ENCODE measurements around the gene SVEP1.
"Not testable (repeated sequence)": the region's sequence is repeated elsewhere in the genome, so short reads cannot be mapped to it uniquely, and the experiment has no call there.

The SVEP1 gene

GRCh38 chr9:110531241-110531640 lies 48.3 kb downstream of the SVEP1 start:
- not testable (repeated sequence) for H3K4me3 ChIP-seq (ENCODE audit: low read depth, low read length); H3K27ac ChIP-seq (ENCODE audit: low read depth, low read length); H3K27me3 ChIP-seq (ENCODE audit: insufficient read depth, low read length); H3K79me2 ChIP-seq (ENCODE audit: control insufficient read depth, insufficient read depth, low read length, unreplicated experiment); H2AFZ ChIP-seq (ENCODE audit: low read length, unreplicated experiment)
- H3K4me1 ChIP-seq (ENCODE audit: control insufficient read depth, insufficient read depth, low read length, unreplicated experiment) = peaks cover 28% of the 10 kb centered on the region
- H3K36me3 ChIP-seq (ENCODE audit: insufficient read depth, low read length) = peaks cover 18% of the 10 kb centered on the region

- Histone ChIP-seq H3K27me3 (ENCODE audit: insufficient read depth, low read length) (no peaks in the 10 kb centered on the region), H2AFZ (ENCODE audit: low read length, unreplicated experiment) (no peak overlapping the region), H3K4me1 (ENCODE audit: control insufficient read depth, insufficient read depth, low read length, unreplicated experiment) (peaks cover 26% of the 10 kb centered on the region), H3K27ac (ENCODE audit: low read depth, low read length) (no peak overlapping the region), H3K4me3 (ENCODE audit: low read depth, low read length) (no peak overlapping the region), H3K79me2 (ENCODE audit: control insufficient read depth, insufficient read depth, low read length, unreplicated experiment) (no peaks in the 10 kb centered on the region), H3K36me3 (ENCODE audit: insufficient read depth, low read length) (peaks cover 18% of the 10 kb centered on the region)
These were observed 50.9 kb downstream of the SVEP1 start for GRCh38 chr9:110528645-110529044.

- H3K27me3 ChIP-seq (ENCODE audit: insufficient read depth, low read length) = no peaks in the 10 kb centered on the region
- H3K27ac ChIP-seq (ENCODE audit: low read depth, low read length) = peak overlapping the region; percentile 32
- H3K4me3 ChIP-seq (ENCODE audit: low read depth, low read length) = no peak overlapping the region
- peaks cover 18% of the 10 kb centered on the region for H3K36me3 ChIP-seq (ENCODE audit: insufficient read depth, low read length)
- H3K4me1 ChIP-seq (ENCODE audit: control insufficient read depth, insufficient read depth, low read length, unreplicated experiment) = peaks cover 17% of the 10 kb centered on the region
- no peak overlapping the region for H2AFZ ChIP-seq (ENCODE audit: low read length, unreplicated experiment)
- no peaks in the 10 kb centered on the region for H3K79me2 ChIP-seq (ENCODE audit: control insufficient read depth, insufficient read depth, low read length, unreplicated experiment)
These were observed 53.1 kb downstream of the SVEP1 start for GRCh38 chr9:110526426-110526825.

DNA sequence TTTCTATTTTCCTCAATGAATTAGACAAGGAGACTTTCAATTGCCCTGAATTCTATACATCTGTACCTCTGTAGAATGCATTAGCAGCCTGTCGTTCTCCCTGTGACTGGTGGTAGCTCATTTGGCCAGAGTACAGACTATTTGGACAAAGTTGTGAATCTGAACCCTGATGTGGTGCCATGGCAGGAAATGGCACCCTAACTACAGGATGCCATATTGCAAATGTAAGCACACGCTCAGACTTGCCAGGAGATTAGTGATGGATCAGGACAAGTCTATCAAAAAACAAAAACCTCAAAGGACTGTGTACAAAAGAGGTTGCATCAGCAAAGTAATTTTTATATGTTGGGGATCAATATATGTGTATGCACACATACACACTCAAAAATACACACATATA lies 58.3 kb downstream of the SVEP1 start:
- Histone ChIP-seq H3K27ac (ENCODE audit: low read depth, low read length) (no peak overlapping the region; the same call in 1 of the 2 replicates), H3K27me3 (ENCODE audit: insufficient read depth, low read length) (no peaks in the 10 kb centered on the region), H3K79me2 (ENCODE audit: control insufficient read depth, insufficient read depth, low read length, unreplicated experiment) (no peaks in the 10 kb centered on the region), H2AFZ (ENCODE audit: low read length, unreplicated experiment) (no peak overlapping the region), H3K4me1 (ENCODE audit: control insufficient read depth, insufficient read depth, low read length, unreplicated experiment) (peaks cover 30% of the 10 kb centered on the region), H3K36me3 (ENCODE audit: insufficient read depth, low read length) (peaks cover 3% of the 10 kb centered on the region; the same call in 1 of the 2 replicates), H3K4me3 (ENCODE audit: low read depth, low read length) (no peak overlapping the region)

DNA sequence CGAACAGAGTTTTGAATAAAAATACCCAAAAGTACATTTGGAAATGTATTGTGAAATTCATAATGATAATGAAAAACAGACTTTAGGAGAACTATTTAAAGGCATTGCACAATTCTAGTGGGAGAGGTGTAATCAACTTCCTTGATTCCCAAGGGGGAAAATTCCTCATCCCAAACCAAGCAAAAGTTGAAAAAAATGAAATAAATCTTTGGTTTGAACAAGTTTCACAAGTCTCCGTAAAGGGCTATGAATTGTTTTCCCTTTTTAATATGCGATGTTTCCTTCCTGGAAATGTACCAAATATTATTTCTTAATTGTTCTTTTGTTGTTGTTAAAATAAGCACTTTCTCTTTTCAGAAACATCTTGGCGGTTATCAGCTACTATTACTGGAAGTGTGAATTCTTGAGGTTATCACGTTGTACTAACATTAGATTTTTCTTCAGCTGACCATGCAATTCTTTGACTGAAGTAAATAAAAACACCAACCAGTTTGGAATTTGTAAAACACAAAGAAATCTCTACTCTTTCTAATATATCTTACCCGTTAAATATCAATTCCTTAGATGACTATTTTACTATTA lies 59.3 kb downstream of the SVEP1 start:
- no peaks in the 10 kb centered on the region for H3K27me3 ChIP-seq (ENCODE audit: insufficient read depth, low read length)
- H3K4me1 ChIP-seq (ENCODE audit: control insufficient read depth, insufficient read depth, low read length, unreplicated experiment) = peaks cover 28% of the 10 kb centered on the region
- peaks cover 3% of the 10 kb centered on the region; the same call in 1 of the 2 replicates for H3K36me3 ChIP-seq (ENCODE audit: insufficient read depth, low read length)
- H3K79me2 ChIP-seq (ENCODE audit: control insufficient read depth, insufficient read depth, low read length, unreplicated experiment) = no peaks in the 10 kb centered on the region
- H3K27ac ChIP-seq (ENCODE audit: low read depth, low read length) = peak overlapping the region; percentile 68
- peak overlapping the region; percentile 57 for H3K4me3 ChIP-seq (ENCODE audit: low read depth, low read length)
- peak overlapping the region; percentile 16 for H2AFZ ChIP-seq (ENCODE audit: low read length, unreplicated experiment)

- Histone ChIP-seq H3K27me3 (ENCODE audit: insufficient read depth, low read length) (no peaks in the 10 kb centered on the region), H3K79me2 (ENCODE audit: control insufficient read depth, insufficient read depth, low read length, unreplicated experiment) (no peaks in the 10 kb centered on the region), H3K27ac (ENCODE audit: low read depth, low read length) (no peak overlapping the region), H3K4me1 (ENCODE audit: control insufficient read depth, insufficient read depth, low read length, unreplicated experiment) (peaks cover 28% of the 10 kb centered on the region), H3K36me3 (ENCODE audit: insufficient read depth, low read length) (no peaks in the 10 kb centered on the region), H3K4me3 (ENCODE audit: low read depth, low read length) (no peak overlapping the region), H2AFZ (ENCODE audit: low read length, unreplicated experiment) (no peak overlapping the region)
These were observed 62.1 kb downstream of the SVEP1 start for GRCh38 chr9:110517483-110517882.

GRCh38 chr9:110514897-110515296 lies 64.6 kb downstream of the SVEP1 start:
- H3K4me1 ChIP-seq (ENCODE audit: control insufficient read depth, insufficient read depth, low read length, unreplicated experiment) = peaks cover 8% of the 10 kb centered on the region
- no peak overlapping the region for H2AFZ ChIP-seq (ENCODE audit: low read length, unreplicated experiment)
- no peaks in the 10 kb centered on the region for H3K27me3 ChIP-seq (ENCODE audit: insufficient read depth, low read length)
- H3K27ac ChIP-seq (ENCODE audit: low read depth, low read length) = no peak overlapping the region
- H3K4me3 ChIP-seq (ENCODE audit: low read depth, low read length) = no peak overlapping the region
- H3K79me2 ChIP-seq (ENCODE audit: control insufficient read depth, insufficient read depth, low read length, unreplicated experiment) = no peaks in the 10 kb centered on the region
- H3K36me3 ChIP-seq (ENCODE audit: insufficient read depth, low read length) = peaks cover 17% of the 10 kb centered on the region

- no peaks in the 10 kb centered on the region for H3K27me3 ChIP-seq (ENCODE audit: insufficient read depth, low read length)
- no peaks in the 10 kb centered on the region for H3K4me1 ChIP-seq (ENCODE audit: control insufficient read depth, insufficient read depth, low read length, unreplicated experiment)
- H3K36me3 ChIP-seq (ENCODE audit: insufficient read depth, low read length) = peaks cover 23% of the 10 kb centered on the region
- H3K27ac ChIP-seq (ENCODE audit: low read depth, low read length) = no peak overlapping the region
- no peak overlapping the region for H2AFZ ChIP-seq (ENCODE audit: low read length, unreplicated experiment)
- no peaks in the 10 kb centered on the region for H3K79me2 ChIP-seq (ENCODE audit: control insufficient read depth, insufficient read depth, low read length, unreplicated experiment)
- H3K4me3 ChIP-seq (ENCODE audit: low read depth, low read length) = no peak overlapping the region
These were observed 66.7 kb downstream of the SVEP1 start for GRCh38 chr9:110512817-110513216.

GRCh38 chr9:110509792-110510191 lies 69.7 kb downstream of the SVEP1 start:
- H2AFZ ChIP-seq (ENCODE audit: low read length, unreplicated experiment) = no peak overlapping the region
- peaks cover 28% of the 10 kb centered on the region for H3K36me3 ChIP-seq (ENCODE audit: insufficient read depth, low read length)
- no peaks in the 10 kb centered on the region for H3K27me3 ChIP-seq (ENCODE audit: insufficient read depth, low read length)
- no peak overlapping the region for H3K4me3 ChIP-seq (ENCODE audit: low read depth, low read length)
- H3K4me1 ChIP-seq (ENCODE audit: control insufficient read depth, insufficient read depth, low read length, unreplicated experiment) = no peaks in the 10 kb centered on the region
- no peak overlapping the region for H3K27ac ChIP-seq (ENCODE audit: low read depth, low read length)
- no peaks in the 10 kb centered on the region for H3K79me2 ChIP-seq (ENCODE audit: control insufficient read depth, insufficient read depth, low read length, unreplicated experiment)

GRCh38 chr9:110502842-110503241 lies 76.7 kb downstream of the SVEP1 start:
- Histone ChIP-seq H3K27ac (ENCODE audit: low read depth, low read length) (no peak overlapping the region), H3K4me1 (ENCODE audit: control insufficient read depth, insufficient read depth, low read length, unreplicated experiment) (peaks cover 7% of the 10 kb centered on the region), H2AFZ (ENCODE audit: low read length, unreplicated experiment) (no peak overlapping the region), H3K36me3 (ENCODE audit: insufficient read depth, low read length) (peaks cover 20% of the 10 kb centered on the region), H3K27me3 (ENCODE audit: insufficient read depth, low read length) (no peaks in the 10 kb centered on the region), H3K4me3 (ENCODE audit: low read depth, low read length) (no peak overlapping the region), H3K79me2 (ENCODE audit: control insufficient read depth, insufficient read depth, low read length, unreplicated experiment) (no peaks in the 10 kb centered on the region)

- Histone ChIP-seq H3K36me3 (ENCODE audit: insufficient read depth, low read length) (peaks cover 31% of the 10 kb centered on the region), H3K4me1 (ENCODE audit: control insufficient read depth, insufficient read depth, low read length, unreplicated experiment) (peaks cover 7% of the 10 kb centered on the region), H3K4me3 (ENCODE audit: low read depth, low read length) (no peak overlapping the region), H3K27me3 (ENCODE audit: insufficient read depth, low read length) (no peaks in the 10 kb centered on the region), H2AFZ (ENCODE audit: low read length, unreplicated experiment) (no peak overlapping the region), H3K27ac (ENCODE audit: low read depth, low read length) (no peak overlapping the region), H3K79me2 (ENCODE audit: control insufficient read depth, insufficient read depth, low read length, unreplicated experiment) (no peaks in the 10 kb centered on the region)
These were observed 79.9 kb downstream of the SVEP1 start for GRCh38 chr9:110499608-110500007.
